ENCODE data around the gene VGLL1. TPM values are rescaled to one million over a fixed set of nuclear protein-coding genes. Genes with fewer than 3 reads are reported as not detected.

VGLL1 gene
- total RNA-seq, 1 experiment from 2014 or later: not detected

DNA sequence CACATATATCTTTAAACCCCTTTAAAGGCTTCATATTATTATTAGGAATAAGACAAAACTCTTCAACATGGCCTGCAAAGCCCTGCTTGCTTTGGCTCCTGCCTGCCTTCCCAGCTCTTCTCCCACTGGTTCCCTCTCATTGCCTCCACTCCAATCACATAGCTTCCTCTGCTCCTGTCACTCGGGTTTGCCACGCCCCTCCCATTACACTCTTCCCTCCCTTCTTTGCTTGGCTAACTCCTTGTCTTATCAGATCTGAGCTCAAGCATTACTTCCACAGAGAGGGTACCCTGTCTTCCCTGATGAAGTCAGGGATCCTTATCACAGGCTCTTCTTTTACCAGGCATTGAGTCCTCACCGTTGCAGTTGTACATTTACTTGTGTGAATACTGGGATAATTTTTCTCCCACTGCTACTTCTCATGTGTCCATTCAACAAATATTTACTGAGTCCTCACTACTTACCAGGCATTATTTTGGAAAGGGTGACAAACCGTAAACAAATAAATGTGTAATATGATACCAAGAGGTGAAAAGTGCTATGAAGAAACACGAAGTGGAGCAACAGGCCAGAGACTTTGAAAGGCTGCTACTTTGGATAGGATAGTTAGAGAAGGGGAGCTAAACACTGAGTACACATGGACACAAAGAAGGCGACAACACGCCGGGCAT is 3.2 kb upstream of the VGLL1 start:
- ChIA-PET POLR2A (interaction anchor here (0.6 kb wide), 1 partner anchor 9 kb away, joined by 3 read pairs; no protein-coding TSS in a partner anchor), CTCF (interaction anchor here (0.6 to 1.1 kb wide), 2 partner anchors 65 to 1740 kb away, joined by 3 read pairs; no protein-coding TSS in a partner anchor)
- intact Hi-C loops (cut with micrococcal nuclease): no loop called here
- Mint-ChIP-seq H3K4me3 (ENCODE audit: unreplicated experiment) (no peak overlapping the region), H3K9me3 (ENCODE audit: unreplicated experiment) (no peaks in the 10 kb centered on the region), H3K4me1 (ENCODE audit: insufficient read depth, unreplicated experiment) (no peaks in the 10 kb centered on the region), H3K27me3 (ENCODE audit: insufficient read depth, unreplicated experiment) (peaks cover 63% of the 10 kb centered on the region), H3K27ac (ENCODE audit: low read depth, unreplicated experiment) (no peak overlapping the region), H3K36me3 (ENCODE audit: insufficient read depth, unreplicated experiment) (no peaks in the 10 kb centered on the region)
- TF ChIP-seq CTCF (IDR thresholded peaks at IDR 0.05; ENCODE audit: unreplicated experiment): no peak
- no TSS peak for BruUV-seq (replicated peaks)
- peak; percentile 11 for DNase-seq (ENCODE audit: unreplicated experiment)

- BruUV-seq (replicated peaks): no TSS peak
- intact Hi-C loops (cut with micrococcal nuclease): no loop called here
- DNase-seq (ENCODE audit: unreplicated experiment): no peak
- Mint-ChIP-seq H3K27ac (ENCODE audit: low read depth, unreplicated experiment) (no peak overlapping the region), H3K4me1 (ENCODE audit: insufficient read depth, unreplicated experiment) (no peaks in the 10 kb centered on the region), H3K36me3 (ENCODE audit: insufficient read depth, unreplicated experiment) (no peaks in the 10 kb centered on the region), H3K27me3 (ENCODE audit: insufficient read depth, unreplicated experiment) (peaks cover 65% of the 10 kb centered on the region), H3K9me3 (ENCODE audit: unreplicated experiment) (no peaks in the 10 kb centered on the region), H3K4me3 (ENCODE audit: unreplicated experiment) (no peak overlapping the region)
- ChIA-PET CTCF (interaction anchor here (0.7 kb wide), 1 partner anchor 349 kb away, joined by 3 read pairs; no protein-coding TSS in a partner anchor), POLR2A (no interaction called here)
- TF ChIP-seq CTCF (IDR thresholded peaks at IDR 0.05; ENCODE audit: unreplicated experiment): no peak
These were observed 2.2 kb upstream of the VGLL1 start for GRCh38 chrX:136529795-136530194.

DNA sequence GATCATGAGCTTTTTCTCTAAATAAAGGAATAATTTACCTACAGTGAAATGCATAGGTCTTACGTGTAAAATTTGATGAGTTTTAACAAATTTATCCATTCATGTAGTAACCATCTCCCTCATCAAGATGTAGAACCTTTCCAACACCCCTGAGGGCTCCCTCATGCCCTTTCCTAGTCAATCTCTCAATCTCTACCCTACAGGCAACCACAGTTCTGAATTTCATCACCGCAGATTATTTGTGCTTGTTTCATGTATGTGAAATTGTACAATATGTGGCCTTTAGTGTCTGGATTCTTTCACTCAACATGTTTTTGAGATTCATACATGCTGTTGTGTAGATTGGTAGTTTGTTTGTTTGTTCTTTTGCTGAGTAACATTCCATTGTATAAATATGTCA is 2.1 kb downstream of the VGLL1 start:
- intact Hi-C loops (cut with micrococcal nuclease): no loop called here
- no TSS peak for BruUV-seq (replicated peaks)
- ChIA-PET CTCF (no interaction called here), POLR2A (no interaction called here)
- H3K27me3 Mint-ChIP-seq (ENCODE audit: insufficient read depth, unreplicated experiment): peaks cover 62% of the 10 kb centered on the region
- no peak for DNase-seq (ENCODE audit: unreplicated experiment)
- no peaks in the 10 kb centered on the region for H3K4me1 Mint-ChIP-seq (ENCODE audit: insufficient read depth, unreplicated experiment)
- H3K36me3 Mint-ChIP-seq (ENCODE audit: insufficient read depth, unreplicated experiment): no peaks in the 10 kb centered on the region
- no peak overlapping the region for H3K27ac Mint-ChIP-seq (ENCODE audit: low read depth, unreplicated experiment)
- H3K9me3 Mint-ChIP-seq (ENCODE audit: unreplicated experiment): no peaks in the 10 kb centered on the region
- no peak for TF ChIP-seq CTCF (IDR thresholded peaks at IDR 0.05; ENCODE audit: unreplicated experiment)
- H3K4me3 Mint-ChIP-seq (ENCODE audit: unreplicated experiment): no peak overlapping the region

DNA sequence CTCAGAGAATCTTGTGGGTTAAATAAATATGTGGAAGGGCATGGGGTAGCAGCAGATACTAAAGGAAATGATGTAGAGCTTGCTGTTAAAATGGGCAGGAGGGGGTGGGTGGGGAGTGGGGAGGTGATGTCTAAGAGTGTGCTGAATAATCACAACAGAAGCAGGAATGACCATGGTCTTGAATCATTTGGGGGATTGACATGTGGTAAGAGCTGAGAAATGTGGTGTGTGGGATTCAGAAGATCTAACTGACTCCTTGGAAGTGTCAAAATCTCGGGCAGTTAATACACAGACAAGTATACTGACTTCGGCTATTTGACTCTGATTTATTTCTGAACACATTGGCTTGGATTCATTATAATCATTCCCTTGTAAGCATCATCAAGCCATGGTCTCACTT is 6.8 kb downstream of the VGLL1 start:
- Mint-ChIP-seq H3K4me1 (ENCODE audit: insufficient read depth, unreplicated experiment) (no peaks in the 10 kb centered on the region), H3K9me3 (ENCODE audit: unreplicated experiment) (no peaks in the 10 kb centered on the region), H3K36me3 (ENCODE audit: insufficient read depth, unreplicated experiment) (no peaks in the 10 kb centered on the region), H3K27me3 (ENCODE audit: insufficient read depth, unreplicated experiment) (peaks cover 68% of the 10 kb centered on the region), H3K27ac (ENCODE audit: low read depth, unreplicated experiment) (no peak overlapping the region), H3K4me3 (ENCODE audit: unreplicated experiment) (no peak overlapping the region)
- no TSS peak for BruUV-seq (replicated peaks)
- TF ChIP-seq CTCF (IDR thresholded peaks at IDR 0.05; ENCODE audit: unreplicated experiment): no peak
- POLR2A ChIA-PET: no interaction called here
- no peak for DNase-seq (ENCODE audit: unreplicated experiment)
- CTCF ChIA-PET: interaction anchor here (0.9 kb wide), 1 partner anchor 38 kb away, joined by 3 read pairs; no protein-coding TSS in a partner anchor
- intact Hi-C loops (cut with micrococcal nuclease): no loop called here
